ENCODE data around the gene CLDND2.

The CLDND2 gene

GRCh38 chr19:51396175-51396574 lies 27.4 kb upstream of the CLDND2 start:
- no peaks in the 10 kb centered on the region for H3K9me3 ChIP-seq
- H3K27me3 ChIP-seq (ENCODE audit: low read depth), result no peaks in the 10 kb centered on the region
- no peak for DNase-seq (ENCODE audit: low spot score in 2 of 2)
- H3K36me3 ChIP-seq (replicated peaks), result no peaks in the 10 kb centered on the region
- in situ Hi-C loops (cut with MboI; ENCODE audit: low sequenced_read_pairs), result no loop called here
- peaks cover 8% of the 10 kb centered on the region for H3K4me1 ChIP-seq
- H3K4me3 ChIP-seq, result no peak overlapping the region

DNA sequence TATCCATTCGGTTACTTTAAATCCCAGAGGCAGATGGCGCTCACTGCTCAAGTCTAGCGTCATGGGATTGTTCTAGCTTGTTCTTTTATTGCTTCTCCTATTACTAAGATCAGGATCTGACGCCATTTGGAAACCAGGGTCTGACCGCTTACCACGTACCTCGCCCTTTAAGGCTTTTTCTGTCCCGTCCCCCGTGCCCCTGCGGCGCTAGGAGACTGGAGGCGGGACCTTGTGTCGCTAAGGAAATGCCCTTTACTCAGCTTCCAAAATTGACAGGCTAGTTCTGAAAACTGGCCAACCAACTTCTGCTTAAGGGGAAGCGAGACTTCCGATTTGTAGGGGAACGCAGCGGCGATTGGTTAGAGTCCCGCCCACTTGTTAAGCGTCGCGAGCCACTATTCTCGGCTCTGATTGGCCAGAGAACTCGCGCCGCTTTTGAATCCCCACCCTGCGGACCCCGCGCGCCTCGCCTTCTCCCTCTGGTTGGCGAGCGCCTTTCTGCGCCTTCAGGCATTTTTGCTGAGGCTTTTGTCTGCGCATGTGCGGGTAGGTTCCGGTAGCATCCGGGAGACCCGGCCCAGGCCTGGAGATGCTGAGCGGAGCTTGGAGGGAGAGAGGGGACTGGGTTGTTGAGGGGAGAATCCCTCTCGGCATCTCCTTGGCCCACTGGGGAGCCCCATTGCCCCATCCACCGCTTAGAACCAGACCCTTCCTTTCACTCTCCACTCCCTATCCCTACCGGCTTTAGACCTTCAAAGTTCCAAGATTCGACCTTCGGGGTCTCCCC lies 25.4 kb upstream of the CLDND2 start:
- Histone ChIP-seq H3K36me3 (replicated peaks) (no peaks in the 10 kb centered on the region), H3K4me1 (peaks cover 8% of the 10 kb centered on the region), H3K4me3 (peak overlapping the region; percentile 49), H3K9me3 (no peaks in the 10 kb centered on the region), H3K27me3 (ENCODE audit: low read depth) (no peaks in the 10 kb centered on the region)
- DNase-seq (ENCODE audit: low spot score in 2 of 2), result peak; percentile 97
- in situ Hi-C loops (cut with MboI; ENCODE audit: low sequenced_read_pairs), result no loop called here

GRCh38 chr19:51392701-51393100 lies 23.9 kb upstream of the CLDND2 start:
- in situ Hi-C loops (cut with MboI; ENCODE audit: low sequenced_read_pairs), result no loop called here
- Histone ChIP-seq H3K27me3 (ENCODE audit: low read depth) (no peaks in the 10 kb centered on the region), H3K36me3 (replicated peaks) (no peaks in the 10 kb centered on the region), H3K4me3 (no peak overlapping the region), H3K9me3 (no peaks in the 10 kb centered on the region), H3K4me1 (peaks cover 8% of the 10 kb centered on the region)
- no peak for DNase-seq (ENCODE audit: low spot score in 2 of 2)

DNA sequence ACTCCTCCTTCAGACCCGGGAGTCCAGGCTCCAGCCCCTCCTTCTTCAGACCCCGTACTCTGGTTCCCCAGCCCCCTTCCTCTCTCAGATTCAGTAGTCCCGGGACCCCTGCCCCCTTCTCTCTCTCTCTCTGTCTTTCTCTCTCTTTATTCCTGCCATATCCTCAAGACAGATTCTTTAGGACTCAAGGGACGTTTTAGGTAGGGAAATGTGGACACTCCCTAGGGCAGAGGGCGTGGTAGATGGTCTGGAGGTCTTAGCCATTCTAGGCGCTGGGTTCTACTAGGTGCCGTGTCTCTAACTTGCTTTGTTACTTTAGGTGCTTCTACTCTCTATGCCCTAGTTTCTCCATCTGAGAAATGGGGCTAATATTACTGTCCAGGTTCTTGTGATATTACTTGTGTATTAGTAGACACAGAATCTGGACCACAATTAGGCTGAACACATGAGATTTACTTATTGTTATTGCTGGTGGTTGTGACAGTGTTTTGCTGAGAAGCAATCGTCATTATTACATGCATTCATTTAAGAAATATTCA lies 22.3 kb upstream of the CLDND2 start:
- Histone ChIP-seq H3K27me3 (ENCODE audit: low read depth) (no peaks in the 10 kb centered on the region), H3K4me3 (no peak overlapping the region), H3K36me3 (replicated peaks) (no peaks in the 10 kb centered on the region), H3K9me3 (no peaks in the 10 kb centered on the region), H3K4me1 (peaks cover 8% of the 10 kb centered on the region)
- no peak for DNase-seq (ENCODE audit: low spot score in 2 of 2)
- in situ Hi-C loops (cut with MboI; ENCODE audit: low sequenced_read_pairs), result no loop called here

GRCh38 chr19:51389143-51389542 lies 20.3 kb upstream of the CLDND2 start:
- Histone ChIP-seq H3K36me3 (replicated peaks) (no peaks in the 10 kb centered on the region), H3K27me3 (ENCODE audit: low read depth) (no peaks in the 10 kb centered on the region), H3K4me3 (no peak overlapping the region), H3K9me3 (no peaks in the 10 kb centered on the region), H3K4me1 (peaks cover 6% of the 10 kb centered on the region)
- DNase-seq (ENCODE audit: low spot score in 2 of 2), result no peak
- in situ Hi-C loops (cut with MboI; ENCODE audit: low sequenced_read_pairs), result no loop called here

DNA sequence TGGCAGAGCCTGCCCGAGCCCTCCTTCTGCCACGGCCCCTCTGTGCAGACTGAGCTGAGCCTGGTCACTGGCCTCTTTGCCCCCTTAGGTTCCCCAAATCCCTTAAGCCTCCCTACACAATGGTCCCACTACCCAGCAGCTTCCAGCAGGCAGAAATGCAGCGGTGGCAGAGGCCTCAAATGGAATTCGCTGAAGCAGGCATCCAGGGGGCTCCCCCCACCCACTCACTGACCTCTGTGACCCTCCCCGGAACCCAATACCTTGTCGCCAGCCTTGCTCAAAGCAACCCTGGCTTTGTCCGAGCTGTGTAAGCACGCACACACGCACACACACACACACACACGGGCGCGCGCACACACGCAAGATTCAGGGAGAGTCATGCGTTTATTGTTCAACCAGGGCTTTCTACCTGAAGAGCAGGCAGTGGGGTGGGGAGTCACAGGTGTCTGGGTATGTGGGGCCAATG lies 19.2 kb upstream of the CLDND2 start, which contains the start of gene LIM2:
Gene LIM2 (minus strand): TSS at position 51 of the 466 bp plus-strand sequence. CDS start 531 bp downstream, outside the sequence.
- Histone ChIP-seq H3K4me3 (no peak within 1 kb of the TSS), H3K4me1 (no peaks in the 10 kb centered on the region), H3K9me3 (no peaks in the 10 kb centered on the region), H3K36me3 (replicated peaks) (no peaks in the 10 kb centered on the region), H3K27me3 (ENCODE audit: low read depth) (no peaks in the 10 kb centered on the region)
- DNase-seq (ENCODE audit: low spot score in 2 of 2), result no peak
- in situ Hi-C loops (cut with MboI; ENCODE audit: low sequenced_read_pairs), result no loop called here

GRCh38 chr19:51386882-51387520 lies 18.2 kb upstream of the CLDND2 start:
- Histone ChIP-seq H3K4me3 (no peak overlapping the region), H3K9me3 (no peaks in the 10 kb centered on the region), H3K27me3 (ENCODE audit: low read depth) (no peaks in the 10 kb centered on the region), H3K36me3 (replicated peaks) (no peaks in the 10 kb centered on the region), H3K4me1 (no peaks in the 10 kb centered on the region)
- no peak for DNase-seq (ENCODE audit: low spot score in 2 of 2)
- in situ Hi-C loops (cut with MboI; ENCODE audit: low sequenced_read_pairs), result no loop called here

- Histone ChIP-seq H3K9me3 (no peaks in the 10 kb centered on the region), H3K4me3 (no peak overlapping the region), H3K4me1 (no peaks in the 10 kb centered on the region), H3K27me3 (ENCODE audit: low read depth) (no peaks in the 10 kb centered on the region), H3K36me3 (replicated peaks) (no peaks in the 10 kb centered on the region)
- in situ Hi-C loops (cut with MboI; ENCODE audit: low sequenced_read_pairs), result no loop called here
- no peak for DNase-seq (ENCODE audit: low spot score in 2 of 2)
Measured at GRCh38 chr19:51382004-51382403, 13.2 kb upstream of the CLDND2 start.

DNA sequence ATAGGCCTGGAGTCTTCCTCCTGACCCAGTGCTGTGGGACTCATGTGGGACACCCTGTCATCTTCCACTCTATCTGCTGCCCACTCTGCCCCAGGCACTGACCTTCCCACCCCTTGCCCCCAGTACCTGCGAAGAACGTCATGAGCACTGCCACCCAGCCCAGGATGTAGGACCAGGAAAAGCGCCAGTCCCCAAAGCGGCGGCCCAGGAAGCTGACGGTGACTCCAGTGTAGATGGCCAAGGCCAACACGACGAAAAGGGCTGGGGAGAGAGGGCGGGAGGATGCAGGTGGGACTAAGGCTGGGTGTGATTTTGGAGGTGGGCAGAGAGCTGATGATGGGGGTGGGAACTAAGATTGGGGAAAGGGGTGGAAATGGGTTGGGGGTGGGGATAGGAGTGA lies 11.6 kb upstream of the CLDND2 start:
- no peak for DNase-seq (ENCODE audit: low spot score in 2 of 2)
- in situ Hi-C loops (cut with MboI; ENCODE audit: low sequenced_read_pairs), result no loop called here
- Histone ChIP-seq H3K27me3 (ENCODE audit: low read depth) (no peaks in the 10 kb centered on the region), H3K9me3 (no peaks in the 10 kb centered on the region), H3K4me3 (no peak overlapping the region), H3K36me3 (replicated peaks) (no peaks in the 10 kb centered on the region), H3K4me1 (no peaks in the 10 kb centered on the region)

DNA sequence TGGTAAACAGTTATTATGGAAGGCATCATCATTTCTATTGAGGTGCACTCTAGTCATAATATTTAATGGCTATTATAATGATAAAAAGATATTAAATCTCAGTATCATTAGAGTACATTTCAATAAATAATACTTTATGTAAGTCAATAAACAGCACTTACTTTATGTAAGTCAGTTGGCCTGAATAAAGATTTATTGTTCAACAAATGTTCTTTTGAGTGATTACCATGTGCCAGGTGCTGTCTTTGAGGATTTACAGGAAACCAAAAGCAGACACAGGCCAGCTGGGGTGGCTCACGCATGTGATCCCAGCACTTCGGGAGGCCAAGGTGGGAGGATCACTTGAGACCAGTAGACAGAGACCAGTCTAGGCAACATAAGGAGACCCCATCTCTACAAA lies 8.6 kb upstream of the CLDND2 start:
- in situ Hi-C loops (cut with MboI; ENCODE audit: low sequenced_read_pairs), result no loop called here
- H3K4me1 ChIP-seq, result no peaks in the 10 kb centered on the region
- no peaks in the 10 kb centered on the region for H3K9me3 ChIP-seq
- H3K27me3 ChIP-seq (ENCODE audit: low read depth), result no peaks in the 10 kb centered on the region
- H3K36me3 ChIP-seq (replicated peaks), result no peaks in the 10 kb centered on the region
- no peak overlapping the region for H3K4me3 ChIP-seq
- no peak for DNase-seq (ENCODE audit: low spot score in 2 of 2)

DNA sequence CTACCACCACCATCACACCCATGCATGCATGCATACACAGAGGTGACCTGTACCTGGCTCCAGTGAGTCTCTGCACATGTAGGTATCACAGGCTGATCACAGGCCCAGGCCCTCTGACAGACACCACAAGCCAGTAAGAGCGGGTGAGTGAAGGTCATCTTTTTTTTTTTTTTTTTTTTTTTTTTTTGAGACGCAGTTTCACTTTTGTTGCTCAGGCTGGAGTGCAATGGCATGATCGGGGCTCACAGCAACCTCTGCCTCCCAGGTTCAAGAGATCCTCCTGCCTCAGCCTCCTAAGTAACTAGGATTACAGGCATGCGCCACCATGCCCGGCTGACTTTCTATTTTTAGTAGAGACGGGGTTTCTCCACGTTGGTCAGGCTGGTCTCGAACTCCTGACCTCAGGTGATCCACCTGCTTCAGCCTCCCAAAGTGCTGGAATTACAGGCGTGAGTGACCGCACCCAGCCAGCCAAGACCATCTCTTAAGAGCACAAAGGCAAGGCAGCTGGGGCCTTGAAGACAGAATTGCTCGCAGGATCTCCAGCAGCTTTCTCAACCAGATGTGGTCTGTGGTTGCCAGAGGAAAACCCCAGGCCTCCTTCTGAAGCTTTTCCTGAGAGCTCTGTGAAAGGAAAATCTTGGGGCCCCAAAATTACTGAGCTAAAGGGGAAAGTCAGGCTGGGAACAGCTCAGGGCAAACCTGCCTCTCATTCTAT lies 6.9 kb upstream of the CLDND2 start:
- no peak overlapping the region for H3K4me3 ChIP-seq
- in situ Hi-C loops (cut with MboI; ENCODE audit: low sequenced_read_pairs), result no loop called here
- DNase-seq (ENCODE audit: low spot score in 2 of 2), result no peak
- no peaks in the 10 kb centered on the region for H3K9me3 ChIP-seq
- no peaks in the 10 kb centered on the region for H3K27me3 ChIP-seq (ENCODE audit: low read depth)
- H3K4me1 ChIP-seq, result no peaks in the 10 kb centered on the region
- no peaks in the 10 kb centered on the region for H3K36me3 ChIP-seq (replicated peaks)

DNA sequence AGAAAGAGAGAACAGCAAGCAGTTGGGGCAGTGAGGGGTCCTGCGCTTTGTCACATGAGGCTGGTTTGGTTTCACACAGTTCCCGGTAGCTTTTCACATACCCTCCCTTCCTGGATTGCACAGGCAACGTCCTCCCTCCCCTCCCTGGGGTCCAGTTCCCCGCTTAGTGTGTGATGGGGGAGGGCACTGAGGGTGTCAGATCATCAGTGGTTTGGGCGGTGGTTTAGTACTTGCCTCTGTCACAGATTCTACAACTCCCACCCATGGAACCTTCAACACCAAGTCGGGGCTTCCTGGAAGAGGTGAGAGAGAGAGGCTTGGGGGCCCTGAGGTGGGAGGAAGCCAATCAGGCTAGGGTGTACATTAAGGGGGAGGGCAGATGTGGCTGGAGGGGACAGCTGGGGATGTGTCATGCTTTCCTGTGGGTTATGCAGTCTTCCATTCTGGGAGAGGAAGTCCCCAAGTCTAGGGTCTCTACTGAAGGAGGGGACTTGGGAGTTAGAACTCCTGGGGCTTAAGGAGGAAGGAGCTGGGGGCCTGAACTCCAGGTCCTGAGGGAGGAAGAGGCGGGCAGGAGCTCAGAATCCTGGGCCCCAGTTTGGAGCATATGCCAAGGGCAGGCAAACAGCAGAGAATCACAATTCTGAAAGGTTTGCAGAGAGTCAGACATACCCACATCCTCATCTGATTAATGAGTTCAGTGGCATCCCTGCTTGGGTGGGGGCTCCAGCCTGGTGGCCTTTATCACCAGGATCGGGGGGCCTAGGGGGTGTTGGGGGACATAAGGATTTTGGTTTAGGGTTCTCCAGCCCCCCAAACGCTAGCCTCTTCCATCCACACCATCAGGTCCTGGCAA lies 4.1 kb upstream of the CLDND2 start, which contains the start of gene NKG7:
Gene NKG7 (minus strand): TSS at position 6 of the 856 bp plus-strand sequence. CDS start 119 bp downstream, outside the sequence.
- Histone ChIP-seq H3K4me3 (no peak within 1 kb of the TSS), H3K9me3 (no peaks in the 10 kb centered on the region), H3K4me1 (peaks cover 4% of the 10 kb centered on the region; the same call in 1 of the 2 replicates), H3K36me3 (replicated peaks) (no peaks in the 10 kb centered on the region), H3K27me3 (ENCODE audit: low read depth) (no peaks in the 10 kb centered on the region)
- no peak for DNase-seq (ENCODE audit: low spot score in 2 of 2)
- in situ Hi-C loops (cut with MboI; ENCODE audit: low sequenced_read_pairs), result no loop called here
